ENCODE measurements around the gene RIGI. TPM values are rescaled to one million over a fixed set of nuclear protein-coding genes. Genes with fewer than 3 reads are reported as not detected.
"Not testable (repeated sequence)": the region's sequence is repeated elsewhere in the genome, so short reads cannot be mapped to it uniquely, and the experiment has no call there.

RIGI gene
- total RNA-seq, 2 donors from 2014 or later, result 2.6 to 6.5 TPM

DNA sequence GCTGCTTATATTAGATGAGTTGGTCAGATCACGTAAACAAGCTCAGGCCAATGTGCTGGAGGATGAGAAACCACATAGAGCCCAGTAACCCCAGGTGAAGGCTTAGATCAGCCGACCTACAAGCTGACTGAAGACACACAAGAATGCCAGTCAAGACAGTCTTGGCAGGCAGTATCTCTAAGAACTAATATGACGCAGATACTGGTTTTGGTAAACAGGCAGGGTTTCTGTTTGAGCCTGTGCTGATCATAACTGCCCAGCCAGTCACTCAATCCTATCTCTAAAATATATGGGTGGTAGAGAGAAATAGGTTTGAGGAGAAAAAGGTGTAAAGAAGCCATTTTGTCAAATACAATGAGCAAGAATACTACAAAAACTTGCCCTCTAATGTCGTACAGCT lies 7.8 kb upstream of the RIGI start:
- ATAC-seq, result no peak
- intact Hi-C loops (cut with DNase I), result no loop called here
- Histone ChIP-seq H3K4me3 (no peak overlapping the region), H3K4me1 (no peaks in the 10 kb centered on the region), H3K36me3 (replicated peaks in 1 of 2; ENCODE audit: insufficient read depth in 1 of 2, low read depth in 2 of 2) (no peaks in the 10 kb centered on the region), H3K27me3 (no peaks in the 10 kb centered on the region), H3K27ac (no peak overlapping the region), H3K9me3 (no peaks in the 10 kb centered on the region)
- 91 to 93% methylated on average over 4 of the region's 4 CpGs for WGBS, 2 donors
- no peak for DNase-seq
- TF ChIP-seq POLR2A (IDR thresholded peaks at IDR 0.05) (no peak), CTCF (IDR thresholded peaks at IDR 0.05) (no peak)

DNA sequence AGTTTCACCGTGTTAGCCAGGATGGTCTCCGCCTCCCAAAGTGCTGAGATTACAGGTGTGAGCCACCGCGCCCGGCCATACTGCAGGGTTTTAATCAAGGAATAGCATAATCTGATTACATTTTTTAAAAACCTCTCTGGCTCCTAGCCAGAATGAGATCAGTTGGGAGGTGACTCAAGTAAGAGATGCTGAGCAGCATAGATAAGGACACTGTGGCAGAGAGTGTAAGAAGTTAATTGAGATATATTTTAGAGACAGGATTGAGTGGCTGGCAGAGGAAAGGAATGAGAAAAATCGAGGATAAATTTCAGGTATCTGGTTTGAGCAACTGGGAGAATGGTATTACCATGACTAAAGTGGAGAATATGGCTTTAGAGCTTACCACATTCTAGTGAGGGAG lies 7.3 kb upstream of the RIGI start:
- 92 to 97% methylated on average over 6 of the region's 6 CpGs for WGBS, 2 donors
- TF ChIP-seq POLR2A (IDR thresholded peaks at IDR 0.05), result no peak
- TF ChIP-seq CTCF (IDR thresholded peaks at IDR 0.05), result no peak
- ATAC-seq (no peak), DNase-seq (no peak)
- Histone ChIP-seq H3K27ac (no peak overlapping the region), H3K27me3 (no peaks in the 10 kb centered on the region), H3K9me3 (no peaks in the 10 kb centered on the region), H3K36me3 (replicated peaks in 1 of 2; ENCODE audit: insufficient read depth in 1 of 2, low read depth in 2 of 2) (no peaks in the 10 kb centered on the region), H3K4me1 (no peaks in the 10 kb centered on the region), H3K4me3 (no peak overlapping the region)
- intact Hi-C loops (cut with DNase I), result no loop called here

- no peak for ATAC-seq
- Histone ChIP-seq H3K36me3 (replicated peaks in 1 of 2; ENCODE audit: insufficient read depth in 1 of 2, low read depth in 2 of 2) (no peaks in the 10 kb centered on the region), H3K9me3 (no peaks in the 10 kb centered on the region), H3K4me1 (peaks cover 43% of the 10 kb centered on the region), H3K27ac (peak overlapping the region; percentile 63 to 92 (median 86)), H3K4me3 (peak overlapping the region in 1 of 2 donors; percentile 60), H3K27me3 (no peaks in the 10 kb centered on the region)
- TF ChIP-seq CTCF (IDR thresholded peaks at IDR 0.05), result no peak
- TF ChIP-seq POLR2A (IDR thresholded peaks at IDR 0.05), result no peak
- no peak for DNase-seq
- 1 to 3% methylated on average over 2 of the region's 2 CpGs for WGBS, 2 donors
- intact Hi-C loops (cut with DNase I), result no loop called here
These were observed 682 bp upstream of the RIGI start for GRCh38 chr9:32526707-32527048.

- 0% methylated on average over 4 of the region's 4 CpGs for WGBS, 2 donors
- TF ChIP-seq POLR2A (IDR thresholded peaks at IDR 0.05), result no peak
- no peak for TF ChIP-seq CTCF (IDR thresholded peaks at IDR 0.05)
- peak overlapping the region; percentile 13 to 60 for H3K4me3 ChIP-seq
- H3K27me3 ChIP-seq, result no peaks in the 10 kb centered on the region
- H3K27ac ChIP-seq, result peak overlapping the region; percentile 63 to 92 (median 86)
- H3K4me1 ChIP-seq, result peaks cover 43% of the 10 kb centered on the region
- H3K36me3 ChIP-seq (replicated peaks in 1 of 2; ENCODE audit: insufficient read depth in 1 of 2, low read depth in 2 of 2), result no peaks in the 10 kb centered on the region
- no peak for ATAC-seq
- no peak for DNase-seq
- H3K9me3 ChIP-seq, result no peaks in the 10 kb centered on the region
- intact Hi-C loops (cut with DNase I), result no loop called here
These were observed 326 bp downstream of the RIGI start for GRCh38 chr9:32525709-32526030.

GRCh38 chr9:32524892-32525708 lies 896 bp downstream of the RIGI start:
- no peaks in the 10 kb centered on the region for H3K9me3 ChIP-seq
- peak overlapping the region; percentile 63 to 92 (median 86) for H3K27ac ChIP-seq
- TF ChIP-seq POLR2A (IDR thresholded peaks at IDR 0.05), result peak in 2 of 3 donors; percentile 19 to 25
- no peak for TF ChIP-seq CTCF (IDR thresholded peaks at IDR 0.05)
- peaks cover 43% of the 10 kb centered on the region for H3K4me1 ChIP-seq
- DNase-seq (peak; percentile 70 to 86 (median 84)), ATAC-seq (peak; percentile 51)
- H3K27me3 ChIP-seq, result no peaks in the 10 kb centered on the region
- 4 to 5% methylated on average over 22 of the region's 22 CpGs for WGBS, 2 donors
- intact Hi-C loops (cut with DNase I), result no loop called here
- no peaks in the 10 kb centered on the region for H3K36me3 ChIP-seq (replicated peaks in 1 of 2; ENCODE audit: insufficient read depth in 1 of 2, low read depth in 2 of 2)
- H3K4me3 ChIP-seq, result peak overlapping the region; percentile 13 to 60

DNA sequence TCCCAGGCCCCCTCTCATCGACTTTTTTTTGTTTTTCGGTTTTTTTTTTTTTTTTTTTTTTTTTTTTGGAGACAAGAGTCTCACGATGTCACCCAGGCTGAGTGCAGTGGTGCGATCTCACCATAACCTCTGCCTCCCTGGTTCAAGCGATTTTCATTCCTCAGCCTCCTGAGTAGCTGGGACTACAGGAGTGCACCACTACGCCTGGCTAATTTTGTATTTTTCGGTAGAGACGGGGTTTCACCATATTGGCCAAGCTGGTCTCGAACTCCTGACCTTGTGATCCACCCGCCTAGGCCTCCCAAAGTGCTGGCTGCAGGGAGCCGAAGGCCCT lies 1.5 kb downstream of the RIGI start:
- WGBS, 2 donors, result 51 to 55% methylated on average over 10 to 11 of the region's 11 CpGs
- ATAC-seq; H3K27me3 ChIP-seq; H3K4me3 ChIP-seq; intact Hi-C loops (cut with DNase I); H3K36me3 ChIP-seq (replicated peaks in 1 of 2; ENCODE audit: insufficient read depth in 1 of 2, low read depth in 2 of 2); DNase-seq; H3K9me3 ChIP-seq: not testable (repeated sequence)
- peaks cover 43% of the 10 kb centered on the region for H3K4me1 ChIP-seq
- H3K27ac ChIP-seq, result peak overlapping the region; percentile 63 to 92 (median 86)

All from body of pancreas (tissue), 4 donors.